IMR-90 (cell line): ENCODE measurements around the gene LETM1. TPM values are rescaled to one million over a fixed set of nuclear protein-coding genes. Genes with fewer than 3 reads are reported as not detected.
A peak's percentile ranks its signal among the peaks of the same experiment; 100 is the strongest.

Experiments used
- ATAC-seq: fragments of 200-7000 bp; cut with Tn5 transposase; 2 replicates; pipeline ENCODE4 v1.9.1; 2020; ENCODE audit warnings: low read depth, mild to moderate bottlenecking, moderate library complexity
- BruUV-seq: library from RNA; stranded (reverse); fragments of 400-500 nt; replicated peaks from 2 replicates; lab custom pipeline; 2021; lab: Mats Ljungman, UMichigan
- CTCF ChIA-PET: fragments of 300-600 bp; formaldehyde crosslinking; extraction: SDS; loops from one replicate; lab custom pipeline; 2021; ENCODE audit warnings: antibody characterized with exemption; lab: Yijun Ruan, JAX
- POLR2A ChIA-PET: fragments of 300-600 bp; sonication (Branson Sonifier 250); formaldehyde crosslinking; loops from one replicate; lab custom pipeline; 2022; ENCODE audit warnings: antibody characterized with exemption; ENCODE audit not compliant: unreplicated experiment; lab: Charles Lee
- DNase-seq: peaks from one replicate; pipeline ENCODE4 v3.0.0; 2013
- H2AFZ ChIP-seq: replicated peaks from 2 replicates; pipeline ENCODE3; 2013; ENCODE audit warnings: low read length, mild to moderate bottlenecking; ENCODE audit not compliant: poor library complexity
- H2AK5ac ChIP-seq: 2 replicates; pipeline ENCODE4 v1.6.1; 2013; ENCODE audit warnings: low read depth, low read length, inconsistent platforms
- H2AK9ac ChIP-seq: replicated peaks from 2 replicates; pipeline ENCODE3; 2013; ENCODE audit warnings: mild to moderate bottlenecking, low read depth, low read length, moderate library complexity; ENCODE audit not compliant: poor library complexity
- H2BK120ac ChIP-seq: 2 replicates; pipeline ENCODE4 v1.6.1; 2013; ENCODE audit warnings: low read depth, low read length, inconsistent platforms
- H2BK15ac ChIP-seq: 3 replicates; pipeline ENCODE4 v1.6.1; 2013; ENCODE audit warnings: low read depth, low read length, inconsistent platforms
- H2BK20ac ChIP-seq: 2 replicates; pipeline ENCODE4 v1.6.1; 2013; ENCODE audit warnings: low read depth, mild to moderate bottlenecking, inconsistent platforms, low read length, moderate library complexity
- H2BK5ac ChIP-seq: 2 replicates; pipeline ENCODE4 v1.6.1; 2013; ENCODE audit warnings: mild to moderate bottlenecking, low read depth, low read length, inconsistent platforms; ENCODE audit not compliant: poor library complexity, severe bottlenecking
- H3K14ac ChIP-seq: replicated peaks from 2 replicates; pipeline ENCODE4 v1.6.1; 2013; ENCODE audit warnings: low read depth, low read length, inconsistent platforms
- H3K18ac ChIP-seq: 2 replicates; pipeline ENCODE4 v1.6.1; 2013; ENCODE audit warnings: low read depth, low read length, control low read depth
- H3K23ac ChIP-seq: 2 replicates; pipeline ENCODE4 v1.6.1; 2013; ENCODE audit warnings: low read depth, low read length, inconsistent platforms
- H3K27ac ChIP-seq: 2 replicates; pipeline ENCODE4 v1.5.1; 2013; ENCODE audit warnings: mild to moderate bottlenecking, control low read depth, low read length; ENCODE audit not compliant: insufficient read depth
- H3K27me3 ChIP-seq: 2 replicates; pipeline ENCODE4 v1.6.1; 2013; ENCODE audit warnings: low read length; ENCODE audit not compliant: control insufficient read depth, insufficient read depth
- H3K36me3 ChIP-seq: 2 replicates; pipeline ENCODE4 v1.6.1; 2013; ENCODE audit warnings: low read length, mixed read lengths; ENCODE audit not compliant: control insufficient read depth, insufficient read depth
- H3K4ac ChIP-seq: 2 replicates; pipeline ENCODE4 v1.6.1; 2013; ENCODE audit warnings: low read depth, low read length, inconsistent platforms
- H3K4me1 ChIP-seq: 2 replicates; pipeline ENCODE4 v1.6.1; 2013; ENCODE audit warnings: low read length, mixed read lengths; ENCODE audit not compliant: control insufficient read depth, insufficient read depth
- H3K4me2 ChIP-seq: 2 replicates; pipeline ENCODE4 v1.6.1; 2013; ENCODE audit warnings: low read depth, mild to moderate bottlenecking, control low read depth, low read length, moderate library complexity
- H3K4me3 ChIP-seq: 2 replicates; pipeline ENCODE4 v1.5.1; 2013; ENCODE audit warnings: low read depth, mild to moderate bottlenecking, control low read depth, low read length, moderate library complexity; ENCODE audit not compliant: insufficient read depth
- H3K56ac ChIP-seq: 2 replicates; pipeline ENCODE4 v1.6.1; 2013; ENCODE audit warnings: low read length, inconsistent platforms; ENCODE audit not compliant: insufficient read depth; ENCODE audit errors: extremely low read depth
- H3K79me1 ChIP-seq, 2 experiments: 2 replicates each; pipeline ENCODE4 v1.6.1; 2013; ENCODE audit warnings: low read length in 2 of 2, inconsistent platforms in 1 of 2, low read depth in 1 of 2
- H3K9ac ChIP-seq: 2 replicates; pipeline ENCODE4 v1.6.1; 2013; ENCODE audit warnings: low read depth, low read length, control low read depth
- H3K9me1 ChIP-seq: 2 replicates; pipeline ENCODE4 v1.6.1; 2013; ENCODE audit warnings: low read length, inconsistent platforms; ENCODE audit not compliant: insufficient read depth
- H3K9me3 ChIP-seq: 2 replicates; pipeline ENCODE4 v1.6.1; 2013; ENCODE audit warnings: low read length; ENCODE audit not compliant: control insufficient read depth, insufficient read depth
- H4K20me1 ChIP-seq: 2 replicates; pipeline ENCODE4 v1.6.1; 2013; ENCODE audit warnings: low read length, inconsistent platforms; ENCODE audit not compliant: insufficient read depth
- H4K5ac ChIP-seq: 2 replicates; pipeline ENCODE4 v1.6.1; 2013; ENCODE audit warnings: mild to moderate bottlenecking, low read depth, low read length, control low read depth
- H4K8ac ChIP-seq, 2 experiments: 2 replicates each; pipeline ENCODE4 v1.6.1; 2013; ENCODE audit warnings: low read depth in 2 of 2, low read length in 2 of 2, control low read depth in 1 of 2, inconsistent platforms in 1 of 2
- H4K91ac ChIP-seq: 2 replicates; pipeline ENCODE4 v1.6.1; 2013; ENCODE audit warnings: low read depth, low read length, inconsistent platforms; ENCODE audit not compliant: insufficient read depth
- BHLHE40 ChIP-seq: fragments of 150-350 bp; IDR thresholded peaks from 2 replicates; pipeline ENCODE4 v1.6.1; 2016; ENCODE audit warnings: mild to moderate bottlenecking, low read depth, low read length
- CEBPB ChIP-seq: IDR thresholded peaks from 2 replicates; pipeline ENCODE4 v1.6.1; 2012; ENCODE audit warnings: low read depth, low read length, improper control_type of control experiment
- CHD1 ChIP-seq: IDR thresholded peaks from 2 replicates; pipeline ENCODE4 v1.6.1; 2012; ENCODE audit warnings: low read depth, low read length, improper control_type of control experiment
- MAFK ChIP-seq: IDR thresholded peaks from 2 replicates; pipeline ENCODE4 v1.6.1; 2012; ENCODE audit warnings: low read depth, low read length, improper control_type of control experiment
- MAZ ChIP-seq: IDR thresholded peaks from 2 replicates; pipeline ENCODE4 v1.6.1; 2012; ENCODE audit warnings: low read depth, mild to moderate bottlenecking, low read length, improper control_type of control experiment, moderate library complexity, borderline replicate concordance
- MXI1 ChIP-seq: IDR thresholded peaks from 2 replicates; pipeline ENCODE4 v1.6.1; 2012; ENCODE audit warnings: low read depth, mild to moderate bottlenecking, low read length, moderate library complexity, borderline replicate concordance
- NFE2L2 ChIP-seq: fragments of 150-350 bp; IDR thresholded peaks from 2 replicates; pipeline ENCODE4 v1.6.1; 2016; ENCODE audit warnings: low read depth, mild to moderate bottlenecking, low read length
- POLR2A ChIP-seq: IDR thresholded peaks from 2 replicates; pipeline ENCODE4 v1.6.1; 2012; ENCODE audit warnings: mild to moderate bottlenecking, low read depth, low read length
- RCOR1 ChIP-seq: IDR thresholded peaks from 2 replicates; pipeline ENCODE4 v1.6.1; 2012; ENCODE audit warnings: mild to moderate bottlenecking, low read length, improper control_type of control experiment; ENCODE audit not compliant: insufficient replicate concordance
- RFX5 ChIP-seq: IDR thresholded peaks from 2 replicates; pipeline ENCODE4 v1.8.0; 2012; ENCODE audit warnings: low read depth, mild to moderate bottlenecking, low read length, moderate library complexity
- SMC3 ChIP-seq: fragments of 150-350 bp; IDR thresholded peaks from 2 replicates; pipeline ENCODE4 v1.6.1; 2016; ENCODE audit warnings: low read depth, mild to moderate bottlenecking, antibody characterized with exemption, low read length, moderate library complexity
- USF2 ChIP-seq: fragments of 150-350 bp; IDR thresholded peaks from 2 replicates; pipeline ENCODE4 v1.6.1; 2017; ENCODE audit warnings: mild to moderate bottlenecking, antibody characterized with exemption, low read length, low read depth
- WGBS, 2 experiments: methylation state at CpG; one replicate each; pipeline versions ENCODE4 v1.1.5 to v1.1.7; 2013; ENCODE audit warnings: missing lambda C conversion rate in 2 of 2; ENCODE audit not compliant: insufficient read length in 1 of 2; ENCODE audit errors: extremely low coverage in 2 of 2; 5-methylcytosine and 5-hydroxymethylcytosine counted together
- dilution Hi-C: fragments of 300-500 bp; cut with HindIII; formaldehyde crosslinking; loops from one replicate; pipeline ENCODE4 v1.14.3; 2018; ENCODE audit warnings: low sequenced_read_pairs; ENCODE audit not compliant: unreplicated experiment
- in situ Hi-C: fragments of 300-500 bp; cut with MboI; formaldehyde crosslinking; loops from 3 replicates; pipeline ENCODE4 v1.14.3; 2019; ENCODE audit warnings: low sequenced_read_pairs, inconsistent platforms, mixed read lengths
- intact Hi-C: fragments of 100-400 bp; cut with micrococcal nuclease; formaldehyde crosslinking; loops from 2 replicates; pipeline ENCODE4 v1.10.0; 2022
- polyA plus RNA-seq, 3 experiments: library from polyadenylated mRNA; depleted of rRNA; stranded (reverse); fragments of >200 nt; gene quantifications; 2 replicates each; pipeline ENCODE4 v1.2.3, GENCODE V29; 2012; ENCODE audit warnings: low replicate concordance in 1 of 3
- total RNA-seq: library from RNA; depleted of rRNA; stranded (reverse); fragments of >200 nt; gene quantifications from 2 replicates; pipeline ENCODE4 v1.2.3, GENCODE V29; 2012

Gene LETM1
- total and polyA plus RNA-seq, 2 of the 4 experiments (the other 2 are of a cell fraction), result 25.0 to 49.3 TPM

GRCh38 chr4:1793940-1794808 lies 61.8 kb downstream of the LETM1 start:
- Histone ChIP-seq H3K36me3 (no peaks in the 10 kb centered on the region), H3K4me3 (peak overlapping the region; percentile 32), H4K91ac (no peak overlapping the region), H2AK9ac (peak overlapping the region; percentile 0), H2AK5ac (no peak overlapping the region), H2BK120ac (no peak overlapping the region), H3K27ac (no peak overlapping the region), H3K4me1 (peaks cover 2% of the 10 kb centered on the region; the same call in 1 of the 2 replicates), H4K5ac (no peak overlapping the region), H4K8ac (no peak overlapping the region), H3K14ac (no peak overlapping the region), H3K23ac (no peak overlapping the region), H3K9me3 (no peaks in the 10 kb centered on the region), H3K27me3 (peaks cover 54% of the 10 kb centered on the region), H3K4me2 (peak overlapping the region; percentile 20), H3K79me1 (no peaks in the 10 kb centered on the region), H3K9ac (no peak overlapping the region), H4K20me1 (peaks cover 6% of the 10 kb centered on the region; the same call in 1 of the 2 replicates), H2BK15ac (no peak overlapping the region), H2AFZ (peak overlapping the region; percentile 40), H3K56ac (no peak overlapping the region), H3K18ac (no peak overlapping the region), H2BK20ac (no peak overlapping the region), H2BK5ac (no peak overlapping the region), H3K4ac (no peak overlapping the region), H3K9me1 (no peaks in the 10 kb centered on the region)
- TF ChIP-seq MXI1 (no peak), USF2 (no peak), NFE2L2 (no peak), MAFK (no peak), CEBPB (no peak), CHD1 (no peak), MAZ (no peak), BHLHE40 (no peak), RFX5 (no peak), SMC3 (no peak), POLR2A (no peak), RCOR1 (no peak)
- POLR2A ChIA-PET, result no interaction called here
- in situ Hi-C loops (no loop called here), dilution Hi-C loops (no loop called here), intact Hi-C loops (no loop called here)
- CTCF ChIA-PET, result interaction anchor here (0.6 kb wide), 1 partner anchor 70 kb away, joined by 4 read pairs; no protein-coding TSS in a partner anchor
- no peak for DNase-seq
- ATAC-seq, result peak; percentile 9; the same call in 1 of the 2 replicates
- 1% methylated on average over 50 of the region's 101 CpGs; no CpG with 5 or more reads in 1 of the 2 experiments for WGBS, 2 experiments
- no TSS peak for BruUV-seq
